A549 (cell line): ENCODE results near the gene PRSS53. TPM values are rescaled to one million over a fixed set of nuclear protein-coding genes. Genes with fewer than 3 reads are reported as not detected.

Experiments used
- ATAC-seq, 2 experiments: fragments of 200-7000 bp in 1 of 2; fragments of >200 bp in 1 of 2; cut with Nextera tagmentation in 1 of 2; cut with Tn5 transposase in 1 of 2; 3 replicates each; pipeline versions ENCODE4 v1.8.0 to v1.9.1; 2018 to 2020; ENCODE audit warnings: mild to moderate bottlenecking in 1 of 2, moderate library complexity in 1 of 2
- CTCF ChIA-PET: fragments of 300-600 bp; sonication (Branson Sonifier 250); formaldehyde crosslinking; extraction: SDS; loops from one replicate; lab custom pipeline; 2021; ENCODE audit warnings: antibody characterized with exemption, inconsistent platforms; lab: Yijun Ruan, JAX
- POLR2A ChIA-PET: fragments of 350-600 bp; formaldehyde crosslinking; extraction: SDS; loops from one replicate; lab custom pipeline; 2021; ENCODE audit warnings: antibody characterized with exemption, inconsistent platforms; lab: Yijun Ruan, JAX
- DNase-seq, 2 experiments: peaks; one replicate each; pipeline versions ENCODE4 v3.0.0 to v3.0.0-alpha.2; 2011 to 2016; ENCODE audit warnings: low read depth in 1 of 2, low spot score in 1 of 2
- FAIRE-seq: peaks from 2 replicates; lab custom pipeline; 2011; peaks lifted over from hg19 to GRCh38; lab: Jason Lieb, UNC
- H3K27ac ChIP-seq, 2 experiments: fragments of >200 bp; sonication (Bioruptor Twin); formaldehyde crosslinking; 3 replicates each; pipeline ENCODE4 v1.5.1; 2016 to 2017
- H3K4me1 ChIP-seq: fragments of >200 bp; sonication (Bioruptor Twin); formaldehyde crosslinking; 3 replicates; pipeline ENCODE4 v1.6.1; 2016
- H3K4me2 ChIP-seq: fragments of >200 bp; sonication (Bioruptor Twin); formaldehyde crosslinking; 3 replicates; pipeline ENCODE4 v1.6.1; 2016
- H3K4me3 ChIP-seq: fragments of >200 bp; sonication (Bioruptor Twin); formaldehyde crosslinking; 3 replicates; pipeline ENCODE4 v1.5.1; 2016
- H3K9me3 ChIP-seq: fragments of >200 bp; sonication (Bioruptor Twin); formaldehyde crosslinking; 3 replicates; pipeline ENCODE4 v1.6.1; 2016
- BHLHE40 ChIP-seq: IDR thresholded peaks from 2 replicates; pipeline ENCODE4 v1.6.1; 2012; ENCODE audit warnings: low read depth, low read length, inconsistent platforms
- CBX8 ChIP-seq: fragments of 200-600 bp; sonication (generic); IDR thresholded peaks from 2 replicates; pipeline ENCODE4 v1.6.1; 2016
- CEBPB ChIP-seq, 2 experiments: fragments of >200 bp in 1 of 2; sonication (Bioruptor Twin) in 1 of 2; formaldehyde crosslinking in 1 of 2; IDR thresholded peaks; 2 replicates each; pipeline ENCODE4 v1.6.1; 2012 to 2016
- CHD4 ChIP-seq: fragments of 200-600 bp; sonication (generic); IDR thresholded peaks from 2 replicates; pipeline ENCODE4 v1.6.1; 2016; ENCODE audit warnings: antibody characterized with exemption, mild to moderate bottlenecking, borderline replicate concordance
- EHF ChIP-seq: fragments of 250-450 bp; sonication (Bioruptor Pico); IDR thresholded peaks from 2 replicates; pipeline ENCODE4 v1.5.0; 2020; ENCODE audit warnings: mild to moderate bottlenecking
- EP300 ChIP-seq, 2 experiments: fragments of >200 bp; sonication (Bioruptor Twin); formaldehyde crosslinking; IDR thresholded peaks; 2 replicates in 1 of 2; 3 replicates in 1 of 2; pipeline ENCODE4 v1.6.1; 2016 to 2017
- FOSB ChIP-seq: fragments of 250-450 bp; sonication (Bioruptor Pico); IDR thresholded peaks from 2 replicates; pipeline ENCODE4 v1.5.0; 2020; ENCODE audit warnings: mild to moderate bottlenecking, moderate library complexity
- FOXS1 ChIP-seq: fragments of 250-450 bp; sonication (Bioruptor Pico); IDR thresholded peaks from 2 replicates; pipeline ENCODE4 v1.5.0; 2020; ENCODE audit warnings: mild to moderate bottlenecking, moderate library complexity
- HEYL ChIP-seq: fragments of 250-450 bp; sonication (Bioruptor Pico); IDR thresholded peaks from 2 replicates; pipeline ENCODE4 v1.8.0; 2021; ENCODE audit warnings: mild to moderate bottlenecking, moderate library complexity
- HOXB13 ChIP-seq: fragments of 250-450 bp; sonication (Bioruptor Pico); IDR thresholded peaks from 2 replicates; pipeline ENCODE4 v1.5.0; 2020; ENCODE audit warnings: low read depth, mild to moderate bottlenecking, moderate library complexity
- MAFK ChIP-seq: fragments of 450-650 bp; IDR thresholded peaks from 2 replicates; pipeline ENCODE4 v1.6.1; 2014; ENCODE audit not compliant: partially characterized antibody
- MAZ ChIP-seq: fragments of 150-350 bp; IDR thresholded peaks from 2 replicates; pipeline ENCODE4 v1.6.1; 2014; ENCODE audit warnings: antibody characterized with exemption, low read depth, low read length, borderline replicate concordance
- MYC ChIP-seq: IDR thresholded peaks from 2 replicates; pipeline ENCODE4 v1.6.1; 2012; ENCODE audit warnings: mild to moderate bottlenecking, inconsistent platforms, low read length, improper control_type of control experiment, borderline replicate concordance
- NFE2L2 ChIP-seq: fragments of 150-350 bp; conservative IDR thresholded peaks from 2 replicates; pipeline ENCODE4 v1.6.1; 2014; ENCODE audit warnings: low read length
- NR3C1 ChIP-seq: fragments of >200 bp; sonication (Bioruptor Twin); formaldehyde crosslinking; IDR thresholded peaks from 3 replicates; pipeline ENCODE4 v1.6.1; 2017
- PHF8 ChIP-seq: fragments of 200-600 bp; sonication (generic); IDR thresholded peaks from 2 replicates; pipeline ENCODE4 v1.6.1; 2016; ENCODE audit warnings: low read depth, mild to moderate bottlenecking, antibody characterized with exemption, moderate library complexity, borderline replicate concordance
- RNF2 ChIP-seq: fragments of 200-600 bp; sonication (generic); IDR thresholded peaks from 2 replicates; pipeline ENCODE4 v1.6.1; 2016; ENCODE audit warnings: low read depth, mild to moderate bottlenecking, antibody characterized with exemption, moderate library complexity, borderline replicate concordance
- SMC3 ChIP-seq: fragments of >200 bp; sonication (Bioruptor Twin); formaldehyde crosslinking; IDR thresholded peaks from 3 replicates; pipeline ENCODE4 v1.6.1; 2018; ENCODE audit warnings: inconsistent platforms
- SREBF2 ChIP-seq: fragments of 450-650 bp; IDR thresholded peaks from 2 replicates; pipeline ENCODE4 v1.6.1; 2014; ENCODE audit warnings: mild to moderate bottlenecking, moderate library complexity
- TP53 ChIP-seq: fragments of 250-450 bp; sonication (Bioruptor Pico); IDR thresholded peaks from 2 replicates; pipeline ENCODE4 v1.5.0; 2021; ENCODE audit warnings: mild to moderate bottlenecking, moderate library complexity
- ZFP36 ChIP-seq: fragments of 450-650 bp; IDR thresholded peaks from 2 replicates; pipeline ENCODE4 v1.6.1; 2014; ENCODE audit warnings: borderline replicate concordance; ENCODE audit not compliant: partially characterized antibody
- ZSCAN20 ChIP-seq: fragments of 250-450 bp; sonication (Bioruptor Pico); IDR thresholded peaks from 2 replicates; pipeline ENCODE4 v1.8.0; 2022; ENCODE audit warnings: mild to moderate bottlenecking, moderate library complexity
- WGBS: methylation state at CpG from one replicate; pipeline ENCODE4 v1.1.6; 2017; ENCODE audit errors: missing lambda C conversion rate; 5-methylcytosine and 5-hydroxymethylcytosine counted together
- polyA plus RNA-seq, 4 experiments: library from polyadenylated mRNA; depleted of rRNA in 3 of 4; stranded (reverse); fragments of >200 nt; fragmentation: RNase III in 1 of 4; extraction: RNeasy Plus Mini Kit Qiagen cat#74134 plus additional on column Dnase treatment in 1 of 4; gene quantifications; 2 replicates in 3 of 4; 3 replicates in 1 of 4; pipeline ENCODE4 v1.2.3, GENCODE V29; 2011 to 2017
- TF ChIP-seq, protein P1 (sequence below): IDR thresholded peaks from 2 replicates; pipeline ENCODE4 v1.6.1; 2012; ENCODE audit warnings: low read depth, borderline replicate concordance
- TF ChIP-seq, protein P2 (sequence below): fragments of 200-600 bp; sonication (generic); IDR thresholded peaks from 2 replicates; pipeline ENCODE4 v1.6.1; 2016; ENCODE audit warnings: antibody characterized with exemption, mild to moderate bottlenecking, moderate library complexity
- TF ChIP-seq, protein P3 (sequence below): fragments of >200 bp; sonication (Bioruptor Twin); formaldehyde crosslinking; IDR thresholded peaks from 2 replicates; pipeline ENCODE4 v1.6.1; 2016

The PRSS53 gene
- polyA plus RNA-seq, 2 of the 4 experiments (the other 2 are of a cell fraction): 0.79 to 1.5 TPM

DNA sequence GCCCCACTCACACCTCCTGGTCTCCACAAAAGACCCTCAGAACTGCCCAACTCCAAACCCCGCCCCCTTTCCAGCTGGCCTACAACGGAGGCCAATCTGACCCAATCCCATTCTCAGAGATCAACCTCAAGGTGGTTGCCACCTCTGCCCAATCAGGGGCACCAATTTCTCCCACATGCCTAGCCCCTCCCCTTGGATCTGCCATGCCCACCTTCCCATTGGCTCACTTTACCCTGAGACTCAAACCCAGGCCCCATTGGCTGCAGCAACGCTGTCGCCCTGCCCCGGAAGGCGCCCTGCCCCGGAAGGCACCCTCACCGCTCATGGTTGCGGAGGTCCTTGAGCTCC, 25.3 kb downstream of the PRSS53 start:
- Histone ChIP-seq H3K4me1 (peaks cover 13% of the 10 kb centered on the region), H3K9me3 (no peaks in the 10 kb centered on the region), H3K27ac (no peak overlapping the region; a peak in 1 of 6 replicates), H3K4me2 (no peak overlapping the region), H3K4me3 (no peak overlapping the region)
- DNase-seq (no peak), ATAC-seq (no peak; a peak in 1 of 6 replicates), FAIRE-seq (no peak)
- ChIA-PET CTCF (interaction anchor here (0.6 to 6.5 kb wide), 5 partner anchors 10 to 110 kb away, joined by 3 to 58 read pairs (median 3); partner anchors contain the start of gene HSD3B7), POLR2A (interaction anchor here (1.0 kb wide), 1 partner anchor 10 kb away, joined by 3 read pairs; the partner anchor contains the start of genes ZNF646 and ZNF668)
- no peak for TF ChIP-seq NR3C1
- TF ChIP-seq MYC: no peak
- TF ChIP-seq HOXB13 (CRISPR knock-in tag): no peak
- no peak for TF ChIP-seq MAFK
- TF ChIP-seq, protein P1, sequence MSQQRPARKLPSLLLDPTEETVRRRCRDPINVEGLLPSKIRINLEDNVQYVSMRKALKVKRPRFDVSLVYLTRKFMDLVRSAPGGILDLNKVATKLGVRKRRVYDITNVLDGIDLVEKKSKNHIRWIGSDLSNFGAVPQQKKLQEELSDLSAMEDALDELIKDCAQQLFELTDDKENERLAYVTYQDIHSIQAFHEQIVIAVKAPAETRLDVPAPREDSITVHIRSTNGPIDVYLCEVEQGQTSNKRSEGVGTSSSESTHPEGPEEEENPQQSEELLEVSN: no peak
- TF ChIP-seq TP53: no peak
- no peak for TF ChIP-seq CEBPB (IDR thresholded peaks at IDR 0.05)
- no peak for TF ChIP-seq CBX8
- no peak for TF ChIP-seq BHLHE40
- TF ChIP-seq, protein P2, sequence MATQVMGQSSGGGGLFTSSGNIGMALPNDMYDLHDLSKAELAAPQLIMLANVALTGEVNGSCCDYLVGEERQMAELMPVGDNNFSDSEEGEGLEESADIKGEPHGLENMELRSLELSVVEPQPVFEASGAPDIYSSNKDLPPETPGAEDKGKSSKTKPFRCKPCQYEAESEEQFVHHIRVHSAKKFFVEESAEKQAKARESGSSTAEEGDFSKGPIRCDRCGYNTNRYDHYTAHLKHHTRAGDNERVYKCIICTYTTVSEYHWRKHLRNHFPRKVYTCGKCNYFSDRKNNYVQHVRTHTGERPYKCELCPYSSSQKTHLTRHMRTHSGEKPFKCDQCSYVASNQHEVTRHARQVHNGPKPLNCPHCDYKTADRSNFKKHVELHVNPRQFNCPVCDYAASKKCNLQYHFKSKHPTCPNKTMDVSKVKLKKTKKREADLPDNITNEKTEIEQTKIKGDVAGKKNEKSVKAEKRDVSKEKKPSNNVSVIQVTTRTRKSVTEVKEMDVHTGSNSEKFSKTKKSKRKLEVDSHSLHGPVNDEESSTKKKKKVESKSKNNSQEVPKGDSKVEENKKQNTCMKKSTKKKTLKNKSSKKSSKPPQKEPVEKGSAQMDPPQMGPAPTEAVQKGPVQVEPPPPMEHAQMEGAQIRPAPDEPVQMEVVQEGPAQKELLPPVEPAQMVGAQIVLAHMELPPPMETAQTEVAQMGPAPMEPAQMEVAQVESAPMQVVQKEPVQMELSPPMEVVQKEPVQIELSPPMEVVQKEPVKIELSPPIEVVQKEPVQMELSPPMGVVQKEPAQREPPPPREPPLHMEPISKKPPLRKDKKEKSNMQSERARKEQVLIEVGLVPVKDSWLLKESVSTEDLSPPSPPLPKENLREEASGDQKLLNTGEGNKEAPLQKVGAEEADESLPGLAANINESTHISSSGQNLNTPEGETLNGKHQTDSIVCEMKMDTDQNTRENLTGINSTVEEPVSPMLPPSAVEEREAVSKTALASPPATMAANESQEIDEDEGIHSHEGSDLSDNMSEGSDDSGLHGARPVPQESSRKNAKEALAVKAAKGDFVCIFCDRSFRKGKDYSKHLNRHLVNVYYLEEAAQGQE: no peak
- no peak for TF ChIP-seq ZFP36
- no peak for TF ChIP-seq SREBF2
- TF ChIP-seq RNF2: no peak
- TF ChIP-seq FOSB: no peak
- 87% methylated on average over 6 of the region's 9 CpGs for WGBS

DNA sequence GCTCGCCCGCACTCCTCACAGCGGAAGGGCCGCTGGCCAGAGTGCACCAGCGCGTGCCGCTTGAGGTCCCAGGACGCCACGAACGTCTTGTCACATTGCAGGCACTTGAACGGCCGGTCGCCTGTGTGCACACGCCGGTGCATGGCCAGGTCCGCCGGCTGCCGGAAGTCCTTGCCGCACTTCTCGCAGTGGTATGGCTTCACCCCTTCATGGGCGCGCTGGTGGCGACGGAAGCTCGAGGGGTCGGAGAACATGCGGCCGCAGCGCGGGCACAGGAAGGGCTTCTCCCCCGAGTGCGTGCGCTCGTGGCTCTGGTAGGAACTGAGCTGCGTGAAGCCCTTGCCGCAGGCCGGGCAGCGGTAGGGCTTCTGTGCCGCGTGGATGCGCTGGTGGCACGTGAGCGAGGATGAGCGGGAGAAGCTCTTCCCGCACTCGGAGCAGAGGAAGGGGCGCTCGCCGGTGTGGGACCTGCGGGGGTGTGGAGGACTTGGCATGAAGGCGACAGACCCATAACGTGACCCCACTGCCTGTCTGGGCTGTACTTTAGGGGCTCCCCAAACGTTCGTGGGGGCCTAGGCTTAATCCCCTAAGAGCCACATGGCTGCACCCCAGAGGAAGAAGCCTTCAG, 26.8 kb downstream of the PRSS53 start:
- POLR2A ChIA-PET: no interaction called here
- no peak overlapping the region for H3K27ac ChIP-seq
- FAIRE-seq: no peak
- ATAC-seq: no peak
- H3K4me1 ChIP-seq: peaks cover 13% of the 10 kb centered on the region
- no peak for DNase-seq
- H3K4me3 ChIP-seq: no peak overlapping the region
- 94% methylated on average over 36 of the region's 54 CpGs for WGBS
- H3K9me3 ChIP-seq: no peaks in the 10 kb centered on the region
- TF ChIP-seq FOXS1 (no peak), MAFK (no peak), SMC3 (no peak)
- CTCF ChIA-PET: interaction anchor here (1.2 kb wide), 1 partner anchor 77 kb away, joined by 3 read pairs; no protein-coding TSS in a partner anchor
- no peak overlapping the region for H3K4me2 ChIP-seq

DNA sequence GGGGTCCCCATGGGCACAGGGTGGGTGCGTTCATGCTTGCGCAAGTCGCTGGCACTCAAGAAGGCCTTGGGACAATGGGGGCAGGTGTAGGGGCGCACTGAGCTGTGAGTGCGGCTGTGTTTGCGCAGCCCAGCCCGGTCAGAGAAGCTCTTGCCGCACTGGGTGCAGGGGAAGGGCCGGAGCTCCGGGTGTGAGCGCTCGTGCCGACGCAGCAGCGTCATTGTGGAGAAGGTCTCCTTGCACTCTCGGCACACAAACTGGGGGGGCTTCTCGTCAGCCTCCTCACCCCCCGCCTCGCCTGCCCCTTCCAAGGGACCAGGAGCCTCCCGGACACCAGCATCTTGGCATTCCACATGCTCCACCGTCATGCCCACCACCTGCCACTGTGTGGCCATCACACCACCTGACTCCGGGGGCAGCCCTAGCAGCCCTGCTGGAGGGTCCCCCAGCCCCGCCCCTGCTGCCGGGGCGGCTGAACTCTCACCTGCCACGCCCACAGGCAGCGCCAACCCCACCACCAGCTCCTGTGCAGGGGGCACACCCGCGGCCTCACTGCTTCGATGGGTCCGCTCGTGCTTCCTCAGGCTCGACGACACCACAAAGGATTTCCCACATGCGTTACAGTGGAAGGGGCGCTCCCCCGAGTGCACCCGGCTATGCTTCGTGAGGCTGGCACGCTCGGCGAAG, 27.5 kb downstream of the PRSS53 start:
- DNase-seq (no peak), FAIRE-seq (no peak), ATAC-seq (no peak)
- POLR2A ChIA-PET: interaction anchor here (0.9 kb wide), 1 partner anchor 13 kb away, joined by 3 read pairs; the partner anchor contains the start of genes ZNF646 and ZNF668
- Histone ChIP-seq H3K4me1 (peaks cover 13% of the 10 kb centered on the region), H3K4me3 (no peak overlapping the region), H3K9me3 (no peaks in the 10 kb centered on the region), H3K27ac (no peak overlapping the region), H3K4me2 (no peak overlapping the region)
- WGBS: 97% methylated on average over 29 of the region's 42 CpGs
- TF ChIP-seq MAZ (no peak), ZSCAN20 (no peak), EP300 (IDR thresholded peaks at IDR 0.05) (no peak), FOXS1 (no peak), NFE2L2 (no peak), CBX8 (no peak), EHF (no peak), HEYL (CRISPR knock-in tag) (no peak), ZFP36 (no peak), PHF8 (no peak), SMC3 (no peak), CHD4 (no peak)
- TF ChIP-seq, protein P3, sequence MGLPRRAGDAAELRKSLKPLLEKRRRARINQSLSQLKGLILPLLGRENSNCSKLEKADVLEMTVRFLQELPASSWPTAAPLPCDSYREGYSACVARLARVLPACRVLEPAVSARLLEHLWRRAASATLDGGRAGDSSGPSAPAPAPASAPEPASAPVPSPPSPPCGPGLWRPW: no peak
- CTCF ChIA-PET: interaction anchor here (0.7 to 3.0 kb wide), 4 partner anchors 12 to 81 kb away, joined by 3 to 8 read pairs (median 6); partner anchors contain the start of genes ZNF646 and ZNF668
